SK-N-SH treated with all-trans-retinoic acid at 6 μM for 48 hours (cell line): Measurements from ENCODE around the gene BCKDHB.

Source experiments
- ATAC-seq: fragments of 200-7000 bp; cut with Tn5 transposase; 3 replicates; pipeline ENCODE4 v1.9.1; 2020; ENCODE audit warnings: mild to moderate bottlenecking, moderate library complexity
- ARNTL ChIP-seq: fragments of 450-650 bp; formaldehyde crosslinking; IDR thresholded peaks from 2 replicates; pipeline ENCODE4 v1.5.0; 2020; ENCODE audit warnings: low read depth, mild to moderate bottlenecking, moderate library complexity, borderline replicate concordance
- BACH2 ChIP-seq: fragments of 250-450 bp; sonication (Bioruptor Pico); IDR thresholded peaks from 2 replicates; pipeline ENCODE4 v1.9.0; 2021; ENCODE audit warnings: mild to moderate bottlenecking, borderline replicate concordance
- CSDC2 ChIP-seq: fragments of 250-450 bp; sonication (Bioruptor Pico); IDR thresholded peaks from 2 replicates; pipeline ENCODE4 v1.5.0; 2020; ENCODE audit warnings: mild to moderate bottlenecking, moderate library complexity
- ESRRG ChIP-seq: fragments of 250-450 bp; sonication (Bioruptor Pico); IDR thresholded peaks from 2 replicates; pipeline ENCODE4 v1.6.1; 2021; ENCODE audit warnings: mild to moderate bottlenecking
- GLIS3 ChIP-seq: fragments of 250-450 bp; sonication (Bioruptor Pico); IDR thresholded peaks from 2 replicates; pipeline ENCODE4 v1.5.0; 2020; ENCODE audit warnings: mild to moderate bottlenecking, moderate library complexity
- ISL1 ChIP-seq: fragments of 250-450 bp; sonication (Bioruptor Pico); IDR thresholded peaks from 2 replicates; pipeline ENCODE4 v2.1.2; 2022; ENCODE audit warnings: mild to moderate bottlenecking, moderate library complexity
- OSR1 ChIP-seq: fragments of 250-450 bp; sonication (Bioruptor Pico); IDR thresholded peaks from 2 replicates; pipeline ENCODE4 v1.8.0; 2022; ENCODE audit warnings: moderate library complexity, mild to moderate bottlenecking, inconsistent platforms
- PPARA ChIP-seq: fragments of 250-450 bp; sonication (Bioruptor Pico); IDR thresholded peaks from 2 replicates; pipeline ENCODE4 v1.5.0; 2020; ENCODE audit warnings: mild to moderate bottlenecking, borderline replicate concordance
- RARB ChIP-seq: fragments of 250-450 bp; sonication (Bioruptor Pico); IDR thresholded peaks from 2 replicates; pipeline ENCODE4 v1.8.0; 2021; ENCODE audit warnings: mild to moderate bottlenecking, moderate library complexity
- SNAI2 ChIP-seq: fragments of 250-450 bp; sonication (Bioruptor Pico); IDR thresholded peaks from 2 replicates; pipeline ENCODE4 v1.5.0; 2020; ENCODE audit warnings: mild to moderate bottlenecking, moderate library complexity
- TCF4 ChIP-seq: fragments of 250-450 bp; sonication (Bioruptor Pico); IDR thresholded peaks from 2 replicates; pipeline ENCODE4 v1.8.0; 2021; ENCODE audit warnings: mild to moderate bottlenecking, moderate library complexity, borderline replicate concordance
- TOX ChIP-seq: fragments of 250-450 bp; sonication (Bioruptor Pico); IDR thresholded peaks from 2 replicates; pipeline ENCODE4 v1.8.0; 2021; ENCODE audit warnings: mild to moderate bottlenecking, moderate library complexity, borderline replicate concordance
- ZC3H10 ChIP-seq: fragments of 250-450 bp; sonication (Bioruptor Pico); IDR thresholded peaks from 2 replicates; pipeline ENCODE4 v1.5.1; 2021; ENCODE audit warnings: mild to moderate bottlenecking, moderate library complexity
- ZFP3 ChIP-seq: fragments of 250-450 bp; sonication (Bioruptor Pico); IDR thresholded peaks from 2 replicates; pipeline ENCODE4 v1.5.0; 2020; ENCODE audit warnings: mild to moderate bottlenecking, moderate library complexity
- ZFP30 ChIP-seq: fragments of 450-650 bp; formaldehyde crosslinking; IDR thresholded peaks from 2 replicates; pipeline ENCODE4 v1.5.0; 2022; ENCODE audit warnings: mild to moderate bottlenecking, moderate library complexity
- ZNF70 ChIP-seq: fragments of 450-650 bp; formaldehyde crosslinking; IDR thresholded peaks from 2 replicates; pipeline ENCODE4 v1.5.0; 2020; ENCODE audit warnings: mild to moderate bottlenecking, moderate library complexity
- ZNF8 ChIP-seq: fragments of 450-650 bp; formaldehyde crosslinking; IDR thresholded peaks from 2 replicates; pipeline ENCODE4 v1.5.0; 2020; ENCODE audit warnings: mild to moderate bottlenecking, moderate library complexity
- TF ChIP-seq, protein P1 (sequence below): fragments of 250-450 bp; sonication (Bioruptor Pico); IDR thresholded peaks from 2 replicates; pipeline ENCODE4 v1.5.1; 2020; ENCODE audit warnings: low read depth, mild to moderate bottlenecking, moderate library complexity
- TF ChIP-seq, protein P2 (sequence below): fragments of 250-450 bp; sonication (Bioruptor Pico); IDR thresholded peaks from 2 replicates; pipeline ENCODE4 v1.5.1; 2021; ENCODE audit warnings: mild to moderate bottlenecking, moderate library complexity
- TF ChIP-seq, protein P3 (sequence below): fragments of 250-450 bp; sonication (Bioruptor Pico); IDR thresholded peaks from 2 replicates; pipeline ENCODE4 v1.5.0; 2020; ENCODE audit warnings: mild to moderate bottlenecking, moderate library complexity
- TF ChIP-seq, protein P4 (sequence below): fragments of 250-450 bp; sonication (Bioruptor Pico); IDR thresholded peaks from 2 replicates; pipeline ENCODE4 v1.8.0; 2020; ENCODE audit warnings: mild to moderate bottlenecking, moderate library complexity, borderline replicate concordance
- TF ChIP-seq, protein P5 (sequence below): fragments of 250-450 bp; sonication (Bioruptor Pico); IDR thresholded peaks from 2 replicates; pipeline ENCODE4 v1.8.0; 2021; ENCODE audit warnings: low read depth, mild to moderate bottlenecking, moderate library complexity, borderline replicate concordance

The BCKDHB gene

DNA sequence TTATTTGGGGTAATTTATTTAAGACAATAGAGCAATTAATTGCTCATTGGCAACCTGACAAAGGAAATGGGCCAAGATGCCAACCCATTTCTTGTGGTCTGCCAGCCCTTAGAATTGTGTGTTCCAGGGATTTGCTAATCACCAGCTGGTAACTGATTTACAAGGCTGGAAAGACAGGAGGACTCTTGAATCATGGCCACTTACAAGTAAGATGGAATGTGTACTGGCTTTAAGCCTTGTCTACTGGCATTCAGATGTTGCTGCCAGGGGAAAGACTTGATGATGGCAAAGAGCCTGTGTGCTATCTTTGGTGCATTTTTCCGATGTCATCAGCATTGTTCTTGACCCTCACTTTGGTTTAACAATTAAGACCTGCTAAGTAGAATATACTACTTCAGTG, 91.0 kb downstream of the BCKDHB start:
- TF ChIP-seq ISL1 (CRISPR knock-in tag) (peak; percentile 60), ZC3H10 (CRISPR knock-in tag) (no peak)
- TF ChIP-seq, all 23 proteins: peak for 1
- ATAC-seq = peak; percentile 28; the same call in 1 of the 3 replicates

DNA sequence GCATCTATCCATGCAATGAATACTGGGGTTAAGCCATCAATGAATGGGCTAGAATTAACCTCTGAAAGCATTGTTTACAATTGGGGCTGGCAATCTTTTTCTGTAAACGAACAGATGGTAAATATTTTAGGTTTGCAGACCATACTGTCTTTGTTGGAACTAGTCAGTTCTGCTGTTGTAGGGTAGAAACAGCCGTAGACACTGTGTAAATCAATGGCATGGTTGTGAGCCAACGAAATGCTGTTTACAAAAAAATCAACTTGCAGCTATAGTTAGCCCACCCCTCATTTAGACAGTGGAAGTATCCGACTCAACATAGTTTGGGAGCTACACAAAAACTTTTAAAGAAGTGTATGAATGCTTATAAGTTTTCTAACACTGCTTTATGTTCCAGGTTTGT, 91.5 kb downstream of the BCKDHB start:
- TF ChIP-seq ZNF8 (CRISPR knock-in tag) = no peak
- no peak for TF ChIP-seq ZFP30 (CRISPR knock-in tag)
- TF ChIP-seq TOX = no peak
- no peak for TF ChIP-seq ESRRG (CRISPR knock-in tag)
- no peak for TF ChIP-seq RARB
- TF ChIP-seq BACH2 (CRISPR knock-in tag) = no peak
- TF ChIP-seq SNAI2 (CRISPR knock-in tag) = no peak
- no peak for TF ChIP-seq GLIS3 (CRISPR knock-in tag)
- no peak for TF ChIP-seq ZFP3
- no peak for TF ChIP-seq ZNF70 (CRISPR knock-in tag)
- no peak for TF ChIP-seq ARNTL (CRISPR knock-in tag)
- TF ChIP-seq, protein P1, sequence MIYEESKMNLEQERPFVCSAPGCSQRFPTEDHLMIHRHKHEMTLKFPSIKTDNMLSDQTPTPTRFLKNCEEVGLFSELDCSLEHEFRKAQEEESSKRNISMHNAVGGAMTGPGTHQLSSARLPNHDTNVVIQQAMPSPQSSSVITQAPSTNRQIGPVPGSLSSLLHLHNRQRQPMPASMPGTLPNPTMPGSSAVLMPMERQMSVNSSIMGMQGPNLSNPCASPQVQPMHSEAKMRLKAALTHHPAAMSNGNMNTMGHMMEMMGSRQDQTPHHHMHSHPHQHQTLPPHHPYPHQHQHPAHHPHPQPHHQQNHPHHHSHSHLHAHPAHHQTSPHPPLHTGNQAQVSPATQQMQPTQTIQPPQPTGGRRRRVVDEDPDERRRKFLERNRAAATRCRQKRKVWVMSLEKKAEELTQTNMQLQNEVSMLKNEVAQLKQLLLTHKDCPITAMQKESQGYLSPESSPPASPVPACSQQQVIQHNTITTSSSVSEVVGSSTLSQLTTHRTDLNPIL (CRISPR knock-in tag) = no peak
- TF ChIP-seq, protein P2, sequence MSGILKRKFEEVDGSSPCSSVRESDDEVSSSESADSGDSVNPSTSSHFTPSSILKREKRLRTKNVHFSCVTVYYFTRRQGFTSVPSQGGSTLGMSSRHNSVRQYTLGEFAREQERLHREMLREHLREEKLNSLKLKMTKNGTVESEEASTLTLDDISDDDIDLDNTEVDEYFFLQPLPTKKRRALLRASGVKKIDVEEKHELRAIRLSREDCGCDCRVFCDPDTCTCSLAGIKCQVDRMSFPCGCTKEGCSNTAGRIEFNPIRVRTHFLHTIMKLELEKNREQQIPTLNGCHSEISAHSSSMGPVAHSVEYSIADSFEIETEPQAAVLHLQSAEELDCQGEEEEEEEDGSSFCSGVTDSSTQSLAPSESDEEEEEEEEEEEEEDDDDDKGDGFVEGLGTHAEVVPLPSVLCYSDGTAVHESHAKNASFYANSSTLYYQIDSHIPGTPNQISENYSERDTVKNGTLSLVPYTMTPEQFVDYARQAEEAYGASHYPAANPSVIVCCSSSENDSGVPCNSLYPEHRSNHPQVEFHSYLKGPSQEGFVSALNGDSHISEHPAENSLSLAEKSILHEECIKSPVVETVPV (CRISPR knock-in tag) = no peak
- TF ChIP-seq TCF4 (CRISPR knock-in tag) = no peak
- TF ChIP-seq CSDC2 (CRISPR knock-in tag) = no peak
- no peak for TF ChIP-seq OSR1 (CRISPR knock-in tag)
- TF ChIP-seq ZC3H10 (CRISPR knock-in tag) = no peak
- no peak for ATAC-seq

DNA sequence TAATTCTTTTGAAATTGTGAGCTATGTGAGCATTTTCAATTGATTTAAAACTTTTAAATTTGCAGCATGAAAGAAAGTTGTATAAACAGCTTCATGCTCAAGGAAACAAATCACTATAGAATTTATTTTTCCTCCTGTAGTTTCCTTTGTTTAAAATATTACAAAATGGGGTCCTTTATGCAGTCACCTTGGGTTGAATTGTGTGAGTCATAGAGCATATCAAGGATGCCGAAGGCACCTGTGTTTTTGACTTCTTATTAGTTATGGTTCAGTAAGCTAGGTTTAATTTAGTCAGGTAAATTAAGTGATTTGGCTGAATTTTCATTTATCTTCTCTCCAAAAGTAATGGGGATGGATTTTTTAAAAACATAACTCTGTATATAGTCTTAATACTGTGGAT, 96.8 kb downstream of the BCKDHB start:
- TF ChIP-seq ZFP3 = no peak
- no peak for TF ChIP-seq TCF4 (CRISPR knock-in tag)
- TF ChIP-seq, protein P3, sequence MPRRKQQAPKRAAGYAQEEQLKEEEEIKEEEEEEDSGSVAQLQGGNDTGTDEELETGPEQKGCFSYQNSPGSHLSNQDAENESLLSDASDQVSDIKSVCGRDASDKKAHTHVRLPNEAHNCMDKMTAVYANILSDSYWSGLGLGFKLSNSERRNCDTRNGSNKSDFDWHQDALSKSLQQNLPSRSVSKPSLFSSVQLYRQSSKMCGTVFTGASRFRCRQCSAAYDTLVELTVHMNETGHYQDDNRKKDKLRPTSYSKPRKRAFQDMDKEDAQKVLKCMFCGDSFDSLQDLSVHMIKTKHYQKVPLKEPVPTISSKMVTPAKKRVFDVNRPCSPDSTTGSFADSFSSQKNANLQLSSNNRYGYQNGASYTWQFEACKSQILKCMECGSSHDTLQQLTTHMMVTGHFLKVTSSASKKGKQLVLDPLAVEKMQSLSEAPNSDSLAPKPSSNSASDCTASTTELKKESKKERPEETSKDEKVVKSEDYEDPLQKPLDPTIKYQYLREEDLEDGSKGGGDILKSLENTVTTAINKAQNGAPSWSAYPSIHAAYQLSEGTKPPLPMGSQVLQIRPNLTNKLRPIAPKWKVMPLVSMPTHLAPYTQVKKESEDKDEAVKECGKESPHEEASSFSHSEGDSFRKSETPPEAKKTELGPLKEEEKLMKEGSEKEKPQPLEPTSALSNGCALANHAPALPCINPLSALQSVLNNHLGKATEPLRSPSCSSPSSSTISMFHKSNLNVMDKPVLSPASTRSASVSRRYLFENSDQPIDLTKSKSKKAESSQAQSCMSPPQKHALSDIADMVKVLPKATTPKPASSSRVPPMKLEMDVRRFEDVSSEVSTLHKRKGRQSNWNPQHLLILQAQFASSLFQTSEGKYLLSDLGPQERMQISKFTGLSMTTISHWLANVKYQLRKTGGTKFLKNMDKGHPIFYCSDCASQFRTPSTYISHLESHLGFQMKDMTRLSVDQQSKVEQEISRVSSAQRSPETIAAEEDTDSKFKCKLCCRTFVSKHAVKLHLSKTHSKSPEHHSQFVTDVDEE (CRISPR knock-in tag) = no peak
- ATAC-seq = no peak

DNA sequence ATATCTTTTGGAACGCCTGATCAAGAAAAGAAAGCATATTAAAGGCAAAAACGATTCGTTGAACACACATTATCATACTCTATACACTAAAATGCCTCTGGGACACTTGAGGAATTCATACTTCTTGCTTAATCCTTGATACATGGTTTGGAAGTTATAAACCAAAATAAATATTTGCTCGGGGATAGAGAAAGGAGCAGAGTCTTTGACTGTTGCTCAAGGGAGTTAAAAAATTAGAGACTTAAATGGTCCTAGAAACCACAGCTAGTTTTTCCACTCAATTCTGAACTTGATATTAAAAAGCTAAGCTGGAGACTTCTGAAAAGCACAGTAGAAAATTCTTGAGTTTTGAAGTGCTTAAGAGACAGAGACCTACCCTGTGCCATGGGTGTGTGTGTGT, 98.9 kb downstream of the BCKDHB start:
- TF ChIP-seq ZNF70 (CRISPR knock-in tag) (no peak), CSDC2 (CRISPR knock-in tag) (no peak), RARB (no peak), GLIS3 (CRISPR knock-in tag) (no peak), ZNF8 (CRISPR knock-in tag) (no peak), ZFP3 (no peak), BACH2 (CRISPR knock-in tag) (no peak), TOX (no peak), OSR1 (CRISPR knock-in tag) (no peak), ISL1 (CRISPR knock-in tag) (no peak), ZFP30 (CRISPR knock-in tag) (no peak), TCF4 (CRISPR knock-in tag) (no peak), PPARA (CRISPR knock-in tag) (no peak)
- TF ChIP-seq, protein P2 (CRISPR knock-in tag) = no peak
- TF ChIP-seq, protein P3 (CRISPR knock-in tag) = no peak
- TF ChIP-seq, protein P4, sequence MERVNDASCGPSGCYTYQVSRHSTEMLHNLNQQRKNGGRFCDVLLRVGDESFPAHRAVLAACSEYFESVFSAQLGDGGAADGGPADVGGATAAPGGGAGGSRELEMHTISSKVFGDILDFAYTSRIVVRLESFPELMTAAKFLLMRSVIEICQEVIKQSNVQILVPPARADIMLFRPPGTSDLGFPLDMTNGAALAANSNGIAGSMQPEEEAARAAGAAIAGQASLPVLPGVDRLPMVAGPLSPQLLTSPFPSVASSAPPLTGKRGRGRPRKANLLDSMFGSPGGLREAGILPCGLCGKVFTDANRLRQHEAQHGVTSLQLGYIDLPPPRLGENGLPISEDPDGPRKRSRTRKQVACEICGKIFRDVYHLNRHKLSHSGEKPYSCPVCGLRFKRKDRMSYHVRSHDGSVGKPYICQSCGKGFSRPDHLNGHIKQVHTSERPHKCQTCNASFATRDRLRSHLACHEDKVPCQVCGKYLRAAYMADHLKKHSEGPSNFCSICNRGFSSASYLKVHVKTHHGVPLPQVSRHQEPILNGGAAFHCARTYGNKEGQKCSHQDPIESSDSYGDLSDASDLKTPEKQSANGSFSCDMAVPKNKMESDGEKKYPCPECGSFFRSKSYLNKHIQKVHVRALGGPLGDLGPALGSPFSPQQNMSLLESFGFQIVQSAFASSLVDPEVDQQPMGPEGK (CRISPR knock-in tag) = no peak
- TF ChIP-seq, protein P5, sequence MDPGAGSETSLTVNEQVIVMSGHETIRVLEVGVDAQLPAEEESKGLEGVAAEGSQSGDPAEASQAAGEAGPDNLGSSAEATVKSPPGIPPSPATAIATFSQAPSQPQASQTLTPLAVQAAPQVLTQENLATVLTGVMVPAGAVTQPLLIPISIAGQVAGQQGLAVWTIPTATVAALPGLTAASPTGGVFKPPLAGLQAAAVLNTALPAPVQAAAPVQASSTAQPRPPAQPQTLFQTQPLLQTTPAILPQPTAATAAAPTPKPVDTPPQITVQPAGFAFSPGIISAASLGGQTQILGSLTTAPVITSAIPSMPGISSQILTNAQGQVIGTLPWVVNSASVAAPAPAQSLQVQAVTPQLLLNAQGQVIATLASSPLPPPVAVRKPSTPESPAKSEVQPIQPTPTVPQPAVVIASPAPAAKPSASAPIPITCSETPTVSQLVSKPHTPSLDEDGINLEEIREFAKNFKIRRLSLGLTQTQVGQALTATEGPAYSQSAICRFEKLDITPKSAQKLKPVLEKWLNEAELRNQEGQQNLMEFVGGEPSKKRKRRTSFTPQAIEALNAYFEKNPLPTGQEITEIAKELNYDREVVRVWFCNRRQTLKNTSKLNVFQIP = no peak
- no peak for ATAC-seq
